Osteoblast (primary cell): ENCODE measurements around the gene RAD21L1. TPM values are rescaled to one million over a fixed set of nuclear protein-coding genes. Genes with fewer than 3 reads are reported as not detected.

Experiments
- DNase-seq: peaks from one replicate; pipeline ENCODE4 v3.0.0; 2011; ENCODE audit warnings: low spot score, mixed read lengths; ENCODE audit not compliant: insufficient read length; ENCODE audit errors: missing footprints
- H2AFZ ChIP-seq: 2 replicates; pipeline ENCODE4 v1.6.0; 2011; ENCODE audit warnings: mild to moderate bottlenecking, low read length
- H3K27ac ChIP-seq: 2 replicates; pipeline ENCODE4 v1.5.1; 2011; ENCODE audit warnings: mild to moderate bottlenecking, low read depth, low read length, moderate library complexity
- H3K27me3 ChIP-seq: 2 replicates; pipeline ENCODE4 v1.6.0; 2012; ENCODE audit warnings: mild to moderate bottlenecking, control low read depth, inconsistent platforms, low read length, moderate library complexity; ENCODE audit not compliant: insufficient read depth
- H3K36me3 ChIP-seq: 2 replicates; pipeline ENCODE4 v1.5.1; 2011; ENCODE audit warnings: mild to moderate bottlenecking, low read length, control low read depth, moderate library complexity; ENCODE audit not compliant: insufficient read depth
- H3K4me1 ChIP-seq: 2 replicates; pipeline ENCODE4 v1.5.1; 2011; ENCODE audit warnings: mild to moderate bottlenecking, low read length, control low read depth, moderate library complexity; ENCODE audit not compliant: insufficient read depth
- H3K4me2 ChIP-seq: 2 replicates; pipeline ENCODE4 v1.6.0; 2011; ENCODE audit warnings: mild to moderate bottlenecking, low read length; ENCODE audit not compliant: insufficient read depth
- H3K4me3 ChIP-seq: fragments of 200-600 bp; sonication (generic); 3 replicates; pipeline ENCODE4 v1.5.1; 2012; ENCODE audit warnings: mild to moderate bottlenecking, low read length, inconsistent platforms; ENCODE audit not compliant: insufficient read depth
- H3K79me2 ChIP-seq: 2 replicates; pipeline ENCODE4 v1.6.0; 2012; ENCODE audit warnings: mild to moderate bottlenecking, low read length, control low read depth, inconsistent platforms; ENCODE audit not compliant: insufficient read depth
- H3K9me3 ChIP-seq: 2 replicates; pipeline ENCODE4 v1.5.1; 2011; ENCODE audit warnings: low read depth, low read length, control low read depth
- H4K20me1 ChIP-seq: 2 replicates; pipeline ENCODE4 v1.6.0; 2012; ENCODE audit warnings: mild to moderate bottlenecking, low read length, control low read depth; ENCODE audit not compliant: insufficient read depth
- CTCF ChIP-seq: IDR thresholded peaks from 2 replicates; pipeline ENCODE4 v1.5.1; 2011; ENCODE audit warnings: mild to moderate bottlenecking, low read depth, low read length, moderate library complexity; ENCODE audit errors: extremely low read depth
- total RNA-seq: library from RNA; depleted of rRNA; stranded (reverse); fragments of >200 nt; gene quantifications from 2 replicates; pipeline ENCODE4 v1.2.3, GENCODE V29; 2012

Gene RAD21L1
- total RNA-seq, 1 donor, result not detected

- no peak overlapping the region for H3K27ac ChIP-seq
- H3K27me3 ChIP-seq, result no peaks in the 10 kb centered on the region
- H3K9me3 ChIP-seq, result no peaks in the 10 kb centered on the region
- peaks cover 14% of the 10 kb centered on the region for H3K4me1 ChIP-seq
- no peak overlapping the region for H2AFZ ChIP-seq
- no peak for TF ChIP-seq CTCF
- H3K79me2 ChIP-seq, result peaks cover 3% of the 10 kb centered on the region
- peaks cover 3% of the 10 kb centered on the region for H4K20me1 ChIP-seq
- no peaks in the 10 kb centered on the region for H3K36me3 ChIP-seq
- no peak overlapping the region for H3K4me2 ChIP-seq
- no peak overlapping the region for H3K4me3 ChIP-seq
- DNase-seq, result no peak
Measured at GRCh38 chr20:1269235-1269634, 43.4 kb downstream of the RAD21L1 start.

- Histone ChIP-seq H3K4me3 (no peak overlapping the region), H4K20me1 (peaks cover 3% of the 10 kb centered on the region), H3K27ac (no peak overlapping the region), H3K27me3 (no peaks in the 10 kb centered on the region), H3K9me3 (no peaks in the 10 kb centered on the region), H3K36me3 (no peaks in the 10 kb centered on the region), H3K4me1 (peaks cover 14% of the 10 kb centered on the region), H3K4me2 (no peak overlapping the region), H3K79me2 (peaks cover 3% of the 10 kb centered on the region), H2AFZ (no peak overlapping the region)
- DNase-seq, result no peak
- no peak for TF ChIP-seq CTCF
Measured at GRCh38 chr20:1269850-1270249, 44.0 kb downstream of the RAD21L1 start.

- Histone ChIP-seq H3K79me2 (peaks cover 4% of the 10 kb centered on the region), H3K9me3 (no peaks in the 10 kb centered on the region), H3K27me3 (no peaks in the 10 kb centered on the region), H3K4me3 (no peak overlapping the region), H3K4me2 (no peak overlapping the region), H3K27ac (no peak overlapping the region), H3K4me1 (no peaks in the 10 kb centered on the region), H3K36me3 (no peaks in the 10 kb centered on the region), H4K20me1 (peaks cover 13% of the 10 kb centered on the region), H2AFZ (no peak overlapping the region)
- TF ChIP-seq CTCF, result no peak
- DNase-seq, result no peak
Measured at GRCh38 chr20:1272368-1273100, 46.7 kb downstream of the RAD21L1 start.

GRCh38 chr20:1273366-1273765 lies 47.5 kb downstream of the RAD21L1 start:
- DNase-seq, result no peak
- Histone ChIP-seq H3K36me3 (no peaks in the 10 kb centered on the region), H3K79me2 (peaks cover 6% of the 10 kb centered on the region), H3K4me3 (no peak overlapping the region), H3K27ac (no peak overlapping the region), H3K9me3 (no peaks in the 10 kb centered on the region), H3K27me3 (no peaks in the 10 kb centered on the region), H2AFZ (no peak overlapping the region), H3K4me1 (no peaks in the 10 kb centered on the region), H4K20me1 (peaks cover 16% of the 10 kb centered on the region), H3K4me2 (no peak overlapping the region)
- no peak for TF ChIP-seq CTCF
